Stimulated activated CD8-positive, alpha-beta memory T cell treated with anti-CD3 and anti-CD28 coated beads, Interleukin-7, amount 100 ng/mL, for 48 hours (primary cell): Measurements from ENCODE around the gene POLK.
"Not testable (repeated sequence)": the region's sequence is repeated elsewhere in the genome, so short reads cannot be mapped to it uniquely, and the experiment has no call there.

ENCODE experiments used
- DNase-seq, 2 donors: peaks; one replicate each; pipeline ENCODE4 v3.0.0-alpha.2; 2020; ENCODE audit warnings: low read depth in 1 of 2; ENCODE audit errors: extremely low read depth in 1 of 2

POLK gene

GRCh38 chr5:75511435-75512382 lies at the start of gene POLK, which contains the start of gene CERT1:
TSS of gene POLK (plus strand) at chr5:75511891.
TSS of gene CERT1 (minus strand) at chr5:75511629. CDS start at chr5:75511207, 422 bp downstream.
- peak; percentile 86 to 98 for DNase-seq

DNA sequence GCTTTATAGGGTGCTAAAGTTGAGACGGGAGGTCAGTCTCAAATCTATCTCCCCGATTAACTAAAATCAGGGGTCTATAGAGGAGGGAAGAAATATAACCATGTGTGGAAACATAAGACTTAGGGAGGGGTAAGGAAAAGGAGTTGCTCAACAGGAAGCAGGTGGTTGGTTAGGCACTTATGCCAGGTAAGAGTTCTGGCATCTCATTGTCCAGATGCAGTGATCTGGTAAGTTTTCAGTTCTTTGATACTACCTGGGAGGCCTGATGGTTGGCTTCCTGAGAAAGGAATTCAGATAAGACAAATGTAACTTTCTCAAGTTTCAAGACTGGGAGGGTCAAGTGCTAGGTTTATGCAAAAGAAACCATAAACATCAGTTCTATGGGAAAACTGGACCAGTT lies 48.0 kb upstream of the POLK start:
- DNase-seq: no peak

DNA sequence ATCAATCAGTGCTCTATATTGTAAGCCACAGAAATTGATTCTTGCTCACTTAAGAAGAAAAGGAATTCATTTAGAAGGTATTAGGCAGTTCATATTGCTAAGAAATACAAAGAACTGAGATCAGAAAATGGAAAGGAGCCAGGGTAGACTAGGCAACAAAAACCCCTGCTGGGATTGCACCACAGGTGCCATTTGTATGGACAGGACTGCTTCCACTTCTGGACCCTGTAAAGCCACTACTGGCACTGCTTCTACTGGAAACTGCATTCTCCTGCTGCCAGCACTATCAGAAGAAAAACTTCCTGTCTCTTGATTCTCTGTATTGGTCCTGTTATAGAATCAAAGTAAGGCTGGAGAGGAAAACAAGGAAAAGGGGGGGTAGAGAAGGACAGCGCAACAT lies 46.2 kb upstream of the POLK start:
- DNase-seq: no peak

- DNase-seq: no peak
These were observed 45.5 kb upstream of the POLK start for GRCh38 chr5:75466006-75466716.

DNA sequence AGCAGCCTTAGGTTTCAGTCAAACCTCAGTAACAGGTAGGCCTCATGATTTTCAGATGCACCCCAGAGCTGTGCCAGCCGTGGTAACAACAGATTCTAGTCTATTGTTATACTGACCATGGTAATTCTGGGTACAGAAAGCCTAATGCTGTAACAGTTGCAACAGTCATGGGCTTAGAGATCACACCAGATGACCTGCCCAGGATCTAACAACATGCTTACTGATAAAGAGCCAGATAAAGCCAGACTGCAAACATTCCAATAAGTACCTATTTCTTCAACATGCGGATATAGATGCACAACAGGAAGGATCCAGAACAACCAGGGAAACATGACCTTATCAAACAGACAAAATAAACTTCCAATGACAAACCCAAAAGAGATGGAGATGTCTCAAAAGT lies 43.1 kb upstream of the POLK start:
- DNase-seq: no peak

- DNase-seq: no peak
These were observed 42.7 kb upstream of the POLK start for GRCh38 chr5:75469017-75469416.

GRCh38 chr5:75471193-75471592 lies 40.5 kb upstream of the POLK start:
- DNase-seq: no peak

DNA sequence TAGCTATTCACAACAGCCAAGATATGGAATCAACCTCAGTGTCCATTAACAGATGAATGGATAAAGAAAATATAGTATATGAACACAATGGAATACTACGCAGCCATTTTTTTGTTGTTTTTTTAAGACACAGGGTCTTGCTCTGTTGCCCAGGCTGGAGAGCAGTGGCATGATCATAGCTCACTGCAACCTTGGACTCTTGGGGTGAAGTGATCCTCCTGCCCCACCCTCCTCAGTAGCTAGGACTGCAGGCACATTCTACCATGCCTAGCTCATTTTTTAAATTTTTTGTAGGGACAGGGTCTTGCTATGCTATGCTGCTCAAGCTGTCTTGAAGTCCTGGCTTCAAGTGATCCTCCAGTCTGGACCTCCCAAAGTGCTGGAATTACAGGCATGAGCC lies 38.7 kb upstream of the POLK start:
- DNase-seq: no peak

DNA sequence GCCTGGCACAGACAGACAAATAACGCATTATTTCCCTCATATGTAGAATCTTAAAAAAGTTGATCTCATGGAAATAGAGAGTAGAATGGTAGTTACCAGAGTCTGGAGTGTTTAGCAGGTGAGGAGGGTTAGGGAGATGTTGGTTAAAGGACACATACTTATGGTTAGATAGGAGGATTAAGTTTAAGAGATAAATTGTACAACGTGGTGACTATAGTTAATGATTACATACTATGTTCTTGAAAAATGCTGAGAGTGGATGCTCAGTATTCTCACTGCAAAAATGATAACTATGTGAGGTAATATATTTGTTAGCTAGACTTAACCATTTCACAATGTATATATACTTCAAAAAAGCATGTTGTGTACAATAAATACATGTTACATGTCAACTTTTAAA lies 38.2 kb upstream of the POLK start:
- DNase-seq: no peak

- DNase-seq: no peak
These were observed 36.3 kb upstream of the POLK start for GRCh38 chr5:75475364-75475763.

DNA sequence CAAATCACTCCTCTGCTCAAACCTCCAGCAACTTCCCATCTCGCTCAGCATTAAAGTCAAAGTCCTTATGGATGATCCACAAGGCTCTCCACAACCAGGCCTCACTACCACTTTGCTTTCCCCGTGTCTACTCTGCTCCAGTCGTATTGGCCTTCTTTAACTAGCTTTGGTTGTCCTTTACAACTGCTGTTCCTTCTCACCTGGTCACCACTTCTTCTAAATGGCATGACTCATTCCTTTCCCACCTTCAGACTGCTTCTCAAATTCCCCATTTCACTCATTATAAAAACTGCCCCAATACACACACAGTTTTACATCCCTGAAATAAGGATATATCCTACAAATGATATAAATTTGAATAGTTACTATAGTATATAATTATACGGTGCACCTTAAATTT lies 30.7 kb upstream of the POLK start:
- DNase-seq: no peak

GRCh38 chr5:75482482-75482881 lies 29.2 kb upstream of the POLK start:
- DNase-seq: no peak

- no peak for DNase-seq
These were observed 27.1 kb upstream of the POLK start for GRCh38 chr5:75484605-75485004.

DNA sequence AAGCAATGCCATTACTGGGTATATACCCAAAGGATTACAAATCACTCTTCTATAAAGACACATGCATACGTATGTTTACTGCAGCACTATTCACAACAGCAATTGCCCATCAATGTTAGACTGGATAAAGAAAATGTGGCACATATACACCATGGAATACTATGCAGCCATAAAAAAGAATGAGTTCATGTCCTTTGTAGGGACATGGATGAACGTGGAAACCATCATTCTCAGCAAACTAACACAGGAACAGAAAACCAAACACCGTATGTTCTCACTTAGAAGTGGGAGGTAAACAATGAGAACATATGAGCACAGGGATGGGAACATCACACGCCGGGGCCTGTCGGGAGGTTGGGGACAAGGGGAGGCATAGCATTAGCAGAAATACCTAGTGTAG lies 21.8 kb upstream of the POLK start:
- not testable (repeated sequence) for DNase-seq

- DNase-seq: no peak
These were observed 20.1 kb upstream of the POLK start for GRCh38 chr5:75491621-75492020.

DNA sequence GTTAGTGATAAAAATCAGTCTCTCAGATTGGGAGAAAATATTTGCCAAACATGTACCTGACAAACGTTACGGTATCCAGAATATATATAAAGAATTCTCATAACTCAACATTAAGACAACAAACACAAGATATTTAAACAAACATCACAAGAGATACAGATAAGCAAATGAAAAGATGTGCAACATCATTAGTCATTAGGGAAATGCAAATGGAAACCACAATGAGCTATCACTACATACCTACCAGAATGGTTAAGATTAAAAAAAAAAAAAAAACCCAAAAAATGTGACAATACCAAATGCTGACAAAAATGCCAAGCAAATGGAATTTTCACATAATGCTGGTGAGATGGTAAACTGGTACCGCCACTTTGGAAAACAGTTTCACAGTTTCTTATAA lies 15.7 kb upstream of the POLK start:
- DNase-seq: no peak

DNA sequence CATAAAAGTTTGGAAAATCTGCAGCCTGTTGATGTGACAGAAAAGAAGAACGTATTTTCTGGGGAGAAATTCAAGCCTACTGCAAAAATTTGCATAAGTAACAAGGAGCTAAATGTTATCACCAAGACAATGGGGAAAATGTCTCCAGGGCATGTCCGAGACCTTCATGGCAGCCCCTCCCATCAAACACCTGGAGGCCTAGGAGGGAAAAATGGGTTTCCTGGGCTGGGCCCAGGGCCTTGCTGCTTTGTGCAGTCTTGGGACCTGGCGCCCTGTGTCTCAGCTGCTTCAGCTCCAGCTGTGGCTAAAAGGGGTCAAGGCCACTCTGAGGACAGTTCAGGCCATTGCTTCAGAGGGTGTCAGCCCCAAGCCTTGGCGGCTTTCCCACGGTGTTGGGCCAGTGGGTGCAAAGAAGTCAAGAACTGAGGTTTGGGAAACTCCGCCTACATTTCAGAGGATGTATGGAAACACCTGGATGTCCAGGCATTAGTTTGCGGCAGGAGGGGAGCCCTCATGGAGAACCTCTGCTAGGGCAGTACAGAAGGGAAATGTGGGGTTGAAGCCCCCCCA lies 13.4 kb upstream of the POLK start:
- no peak for DNase-seq

GRCh38 chr5:75498875-75499274 lies 12.8 kb upstream of the POLK start:
- not testable (repeated sequence) for DNase-seq

- DNase-seq: not testable (repeated sequence)
These were observed 6.6 kb upstream of the POLK start for GRCh38 chr5:75505112-75505511.

- DNase-seq: no peak
These were observed 3.9 kb upstream of the POLK start for GRCh38 chr5:75507841-75508240.

GRCh38 chr5:75509546-75509945 lies 2.1 kb upstream of the POLK start:
- DNase-seq: no peak

DNA sequence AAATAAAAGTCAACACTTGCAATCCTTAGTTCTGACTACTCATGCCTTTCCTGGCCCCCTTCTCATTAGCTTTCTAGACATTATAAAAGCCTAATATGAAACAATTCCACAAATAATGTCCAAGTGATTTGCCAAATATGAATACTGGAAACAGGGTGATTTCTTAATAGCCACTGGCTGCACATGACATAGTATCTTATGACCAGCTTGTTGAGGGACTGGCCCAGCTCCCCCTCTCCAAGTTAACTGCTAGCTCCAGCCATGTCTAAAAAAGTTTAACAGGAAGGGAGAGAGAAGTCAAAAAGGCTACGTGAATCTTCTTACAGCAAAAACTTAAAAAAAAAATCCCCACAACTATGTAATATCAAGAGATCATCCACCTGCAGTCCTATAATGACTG lies 1.7 kb upstream of the POLK start:
- no peak for DNase-seq
